H1 (cell line): Measurements from ENCODE around the gene PLXNA4. TPM values are rescaled to one million over a fixed set of nuclear protein-coding genes. Genes with fewer than 3 reads are reported as not detected.

ENCODE experiments used
- CTCF ChIA-PET: fragments of 300-600 bp; sonication (Branson Sonifier 250); formaldehyde crosslinking; loops from one replicate; lab custom pipeline; 2021; ENCODE audit not compliant: partially characterized antibody; lab: Charles Lee
- POLR2A ChIA-PET: fragments of 300-600 bp; sonication (Branson Sonifier 250); formaldehyde crosslinking; loops from one replicate; lab custom pipeline; 2021; ENCODE audit warnings: inconsistent platforms; ENCODE audit not compliant: partially characterized antibody; lab: Charles Lee
- DNase-seq, 2 experiments: peaks; one replicate each; pipeline versions ENCODE4 v3.0.0 to v3.0.0-alpha.2; 2010 to 2022; ENCODE audit warnings: low spot score in 2 of 2, low read depth in 1 of 2, mixed read lengths in 1 of 2
- FAIRE-seq: peaks from 2 replicates; lab custom pipeline; 2011; peaks lifted over from hg19 to GRCh38; lab: Jason Lieb, UNC
- H2AFZ ChIP-seq: 2 replicates; pipeline ENCODE4 v1.8.1; 2012; ENCODE audit warnings: low read length, inconsistent platforms
- H2AK5ac ChIP-seq: 2 replicates; pipeline ENCODE4 v1.6.1; 2013; ENCODE audit warnings: low read depth, low read length
- H2BK120ac ChIP-seq: replicated peaks from 2 replicates; pipeline ENCODE3; 2013; ENCODE audit warnings: low read depth, low read length, inconsistent platforms
- H2BK12ac ChIP-seq: 2 replicates; pipeline ENCODE4 v1.6.1; 2013; ENCODE audit warnings: low read depth, low read length
- H2BK15ac ChIP-seq: 2 replicates; pipeline ENCODE4 v1.6.1; 2013; ENCODE audit warnings: low read length
- H2BK20ac ChIP-seq: 2 replicates; pipeline ENCODE4 v1.6.1; 2013; ENCODE audit warnings: low read length
- H2BK5ac ChIP-seq: 2 replicates; pipeline ENCODE4 v1.6.1; 2013; ENCODE audit warnings: low read depth, low read length
- H3K14ac ChIP-seq: 2 replicates; pipeline ENCODE4 v1.6.1; 2013; ENCODE audit warnings: inconsistent platforms; ENCODE audit not compliant: insufficient read length
- H3K18ac ChIP-seq: 2 replicates; pipeline ENCODE4 v1.6.1; 2013; ENCODE audit warnings: low read length; ENCODE audit errors: extremely low read depth
- H3K23ac ChIP-seq: 2 replicates; pipeline ENCODE4 v1.6.1; 2013; ENCODE audit warnings: inconsistent platforms; ENCODE audit not compliant: insufficient read length
- H3K23me2 ChIP-seq: 2 replicates; pipeline ENCODE4 v1.6.1; 2013; ENCODE audit warnings: low read depth, low read length
- H3K27ac ChIP-seq: 2 replicates; pipeline ENCODE4 v1.6.1; 2011; ENCODE audit warnings: low read depth, low read length, inconsistent platforms
- H3K27me3 ChIP-seq, 4 experiments: replicated peaks in 1 of 4; 1 replicate in 1 of 4; 2 replicates in 3 of 4; pipeline versions ENCODE4 v1.6.1 to v1.8.1; 2011 to 2013; ENCODE audit warnings: low read length in 3 of 4, mild to moderate bottlenecking in 3 of 4, inconsistent platforms in 2 of 4, mixed read lengths in 2 of 4, moderate library complexity in 1 of 4; ENCODE audit not compliant: control insufficient read depth in 3 of 4, insufficient read depth in 3 of 4; ENCODE audit errors: extremely low read depth in 1 of 4
- H3K36me3 ChIP-seq, 4 experiments: 2 replicates each; pipeline versions ENCODE4 v1.6.1 to v1.8.1; 2011 to 2013; ENCODE audit warnings: mild to moderate bottlenecking in 4 of 4, low read length in 3 of 4, moderate library complexity in 2 of 4, control low read depth in 1 of 4, inconsistent platforms in 1 of 4; ENCODE audit not compliant: insufficient read depth in 4 of 4, control insufficient read depth in 2 of 4
- H3K4ac ChIP-seq: replicated peaks from 2 replicates; pipeline ENCODE3; 2013; ENCODE audit warnings: low read length, low read depth, mixed read lengths, inconsistent platforms; ENCODE audit not compliant: insufficient read length
- H3K4me1 ChIP-seq, 4 experiments: replicated peaks in 1 of 4; 1 replicate in 1 of 4; 2 replicates in 3 of 4; pipeline versions ENCODE4 v1.6.1 to v1.8.1; 2011 to 2013; ENCODE audit warnings: low read length in 3 of 4, inconsistent platforms in 2 of 4, mixed read lengths in 1 of 4; ENCODE audit not compliant: insufficient read depth in 4 of 4, control insufficient read depth in 3 of 4
- H3K4me2 ChIP-seq, 2 experiments: 2 replicates each; pipeline versions ENCODE4 v1.6.1 to v1.8.1; 2011 to 2013; ENCODE audit warnings: low read depth in 2 of 2, low read length in 2 of 2, control low read depth in 1 of 2, inconsistent platforms in 1 of 2, mild to moderate bottlenecking in 1 of 2; ENCODE audit not compliant: insufficient read depth in 1 of 2
- H3K4me3 ChIP-seq, 4 experiments: fragments of 200-600, 300-600 bp in 1 of 4; sonication (generic), shearing (Covaris generic), sonication (Bioruptor Twin) in 1 of 4; 2 replicates each; pipeline versions ENCODE4 v1.5.1 to v1.8.1; 2011 to 2016; ENCODE audit warnings: low read length in 4 of 4, low read depth in 3 of 4, control low read depth in 2 of 4, inconsistent platforms in 2 of 4, mild to moderate bottlenecking in 2 of 4, mixed read lengths in 1 of 4, moderate library complexity in 1 of 4; ENCODE audit not compliant: insufficient read depth in 2 of 4; ENCODE audit errors: extremely low read depth in 1 of 4
- H3K56ac ChIP-seq: replicated peaks from 2 replicates; pipeline ENCODE3; 2013; ENCODE audit warnings: low read depth, mild to moderate bottlenecking, mixed read lengths, low read length, inconsistent platforms; ENCODE audit not compliant: insufficient read length
- H3K79me1 ChIP-seq: 2 replicates; pipeline ENCODE4 v1.6.1; 2013; ENCODE audit warnings: low read depth, low read length, control low read depth
- H3K79me2 ChIP-seq, 2 experiments: 2 replicates each; pipeline versions ENCODE4 v1.6.1 to v1.8.1; 2012 to 2013; ENCODE audit warnings: low read length in 2 of 2, mild to moderate bottlenecking in 2 of 2, inconsistent platforms in 1 of 2; ENCODE audit not compliant: insufficient read depth in 2 of 2, control insufficient read depth in 1 of 2
- H3K9ac ChIP-seq, 4 experiments: replicated peaks in 1 of 4; 1 replicate in 1 of 4; 2 replicates in 3 of 4; pipeline versions ENCODE4 v1.6.1 to v1.8.1; 2011 to 2013; ENCODE audit warnings: low read depth in 3 of 4, low read length in 3 of 4, control low read depth in 2 of 4, mild to moderate bottlenecking in 2 of 4, moderate library complexity in 2 of 4, inconsistent platforms in 1 of 4; ENCODE audit errors: extremely low read depth in 1 of 4
- H3K9me3 ChIP-seq, 2 experiments: 2 replicates each; pipeline versions ENCODE4 v1.6.1 to v1.8.1; 2012 to 2013; ENCODE audit warnings: mild to moderate bottlenecking in 2 of 2, moderate library complexity in 2 of 2, control low read depth in 1 of 2, inconsistent platforms in 1 of 2, low read depth in 1 of 2, low read length in 1 of 2, mixed read lengths in 1 of 2; ENCODE audit not compliant: insufficient read depth in 2 of 2
- H4K20me1 ChIP-seq, 2 experiments: replicated peaks in 1 of 2; 2 replicates each; pipeline versions ENCODE3 to v1.8.1; 2011 to 2013; ENCODE audit warnings: inconsistent platforms in 2 of 2, low read length in 2 of 2, mild to moderate bottlenecking in 1 of 2; ENCODE audit not compliant: insufficient read depth in 2 of 2, control insufficient read depth in 1 of 2
- H4K5ac ChIP-seq: 2 replicates; pipeline ENCODE4 v1.6.1; 2013; ENCODE audit warnings: low read length, low read depth, mixed read lengths, inconsistent platforms; ENCODE audit not compliant: insufficient read length
- H4K8ac ChIP-seq: 2 replicates; pipeline ENCODE4 v1.8.0; 2013; ENCODE audit warnings: mild to moderate bottlenecking, moderate library complexity, low read length, inconsistent platforms; ENCODE audit not compliant: insufficient read depth; ENCODE audit errors: extremely low read depth
- H4K91ac ChIP-seq: replicated peaks from 2 replicates; pipeline ENCODE3; 2013; ENCODE audit warnings: low read length, mixed read lengths, inconsistent platforms; ENCODE audit not compliant: insufficient read length
- CEBPB ChIP-seq: IDR thresholded peaks from 2 replicates; pipeline ENCODE4 v1.6.1; 2012; ENCODE audit warnings: low read depth, low read length
- GABPA ChIP-seq: IDR thresholded peaks from 2 replicates; pipeline ENCODE4 v1.6.1; 2011; ENCODE audit warnings: mild to moderate bottlenecking, low read length, moderate library complexity, borderline replicate concordance; ENCODE audit not compliant: insufficient read depth
- HDAC6 ChIP-seq: IDR thresholded peaks from one replicate; pipeline ENCODE4 v1.7.1; 2012; ENCODE audit warnings: low read depth, mild to moderate bottlenecking, inconsistent platforms, low read length, moderate library complexity
- KDM4A ChIP-seq: IDR thresholded peaks from one replicate; pipeline ENCODE4 v1.7.1; 2012; ENCODE audit warnings: low read depth, mild to moderate bottlenecking, moderate library complexity, low read length, inconsistent platforms; ENCODE audit not compliant: severe bottlenecking
- NANOG ChIP-seq: IDR thresholded peaks from 2 replicates; pipeline ENCODE4 v1.6.1; 2011; ENCODE audit warnings: low read length, low read depth, mild to moderate bottlenecking, inconsistent platforms; ENCODE audit not compliant: insufficient read depth, poor library complexity, severe bottlenecking
- NRF1 ChIP-seq: IDR thresholded peaks from 2 replicates; pipeline ENCODE4 v1.6.1; 2011; ENCODE audit warnings: mild to moderate bottlenecking, low read depth, low read length, improper control_type of control experiment
- POLR2AphosphoS5 ChIP-seq: IDR thresholded peaks from 2 replicates; pipeline ENCODE4 v1.6.1; 2011; ENCODE audit warnings: low read depth, low read length
- SIRT6 ChIP-seq: IDR thresholded peaks from one replicate; pipeline ENCODE4 v1.7.1; 2012; ENCODE audit warnings: low read length, inconsistent platforms
- SP1 ChIP-seq: IDR thresholded peaks from 2 replicates; pipeline ENCODE4 v1.6.1; 2011; ENCODE audit warnings: low read depth, low read length
- SP4 ChIP-seq: IDR thresholded peaks from 2 replicates; pipeline ENCODE4 v1.6.1; 2012; ENCODE audit warnings: low read length, inconsistent platforms
- TAF1 ChIP-seq: IDR thresholded peaks from 2 replicates; pipeline ENCODE4 v1.6.1; 2011; ENCODE audit warnings: mild to moderate bottlenecking, low read depth, low read length
- WGBS, 2 experiments: shearing (Covaris generic) in 1 of 2; methylation state at CpG; one replicate each; pipeline versions ENCODE4 v1.1.6 to v1.1.7; 2013 to 2015; ENCODE audit warnings: low lambda C conversion rate in 2 of 2, mixed read lengths in 2 of 2, inconsistent platforms in 1 of 2, low coverage in 1 of 2, missing lambda C conversion rate in 1 of 2; ENCODE audit not compliant: insufficient replicate concordance in 2 of 2, insufficient coverage in 1 of 2, insufficient read length in 1 of 2; ENCODE audit errors: extremely low coverage in 1 of 2, missing lambda C conversion rate in 1 of 2; 5-methylcytosine and 5-hydroxymethylcytosine counted together
- polyA plus RNA-seq, 7 experiments: library from polyadenylated mRNA; depleted of rRNA in 3 of 7; stranded (reverse) in 5 of 7; unstranded in 2 of 7; fragments of >200 nt in 5 of 7; fragments of 200-250 nt in 2 of 7; gene quantifications; 1 replicate in 5 of 7; 2 replicates in 1 of 7; 4 replicates in 1 of 7; pipeline versions ENCODE4 v1.2.1 to v1.2.3, GENCODE V29; 2011 to 2013; ENCODE audit warnings: missing spikeins in 2 of 7, mixed read lengths in 2 of 7
- total RNA-seq: library from RNA; stranded (reverse); fragmentation: NEBNext Ultra II Directional; extraction: Animal tissue kit (Norgen Biotek cat#: 25700); gene quantifications from 2 replicates; pipeline ENCODE4 v1.2.1, GENCODE V29; 2021
- TF ChIP-seq, protein P1 (sequence below): IDR thresholded peaks from 2 replicates; pipeline ENCODE4 v1.6.1; 2011; ENCODE audit warnings: low read depth, mild to moderate bottlenecking, low read length; ENCODE audit not compliant: insufficient read depth
- TF ChIP-seq, protein P2 (sequence below): IDR thresholded peaks from 2 replicates; pipeline ENCODE4 v1.6.1; 2012; ENCODE audit warnings: inconsistent platforms
- TF ChIP-seq, protein P3 (sequence below): IDR thresholded peaks from 2 replicates; pipeline ENCODE4 v1.6.1; 2012; ENCODE audit warnings: inconsistent platforms

Gene PLXNA4
- total and polyA plus RNA-seq, 2 of the 8 experiments (the other 6 are each of a cell fraction or from before 2014, with no cell fraction given): 0.76 to 0.79 TPM

DNA sequence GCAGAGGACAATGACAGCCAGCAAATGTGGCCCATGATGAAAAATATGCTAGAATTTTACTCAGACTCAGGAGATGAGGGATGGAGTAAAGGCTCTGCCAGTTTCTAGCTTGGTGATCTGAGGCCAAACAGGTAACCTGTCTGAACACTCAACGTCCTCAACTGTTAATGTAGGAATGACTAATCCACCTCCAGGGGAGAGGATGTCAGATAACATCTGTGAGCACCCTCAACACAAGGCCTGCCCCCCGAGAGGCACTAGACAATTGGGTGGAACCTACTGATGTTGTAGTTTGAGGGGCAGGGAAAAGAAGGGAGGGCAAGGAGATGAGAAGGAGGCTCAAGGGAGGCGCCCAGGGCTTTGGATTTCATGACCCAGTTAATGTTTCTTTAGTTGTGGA is 445.1 kb downstream of the PLXNA4 start:
- H3K4ac ChIP-seq: no peak overlapping the region
- no peaks in the 10 kb centered on the region for H4K20me1 ChIP-seq
- no peak overlapping the region for H2AFZ ChIP-seq
- H2BK20ac ChIP-seq: no peak overlapping the region
- DNase-seq: no peak
- H4K5ac ChIP-seq: no peak overlapping the region
- no peak overlapping the region for H2AK5ac ChIP-seq
- no peak overlapping the region for H3K4me3 ChIP-seq
- no peaks in the 10 kb centered on the region for H3K36me3 ChIP-seq
- FAIRE-seq: no peak
- no peak overlapping the region for H2BK5ac ChIP-seq
- H3K27ac ChIP-seq: no peak overlapping the region
- H3K4me2 ChIP-seq: no peak overlapping the region
- no peak overlapping the region for H2BK12ac ChIP-seq
- no peak overlapping the region for H2BK15ac ChIP-seq
- 81% methylated on average over 3 of the region's 3 CpGs; no CpG with 5 or more reads in 1 of the 2 experiments for WGBS, 2 experiments
- H3K9me3 ChIP-seq: no peaks in the 10 kb centered on the region
- peaks cover 0 to 6% (median 2%) of the 10 kb centered on the region in 4 experiments; a peak in 3 of 7 replicates for H3K4me1 ChIP-seq
- no peaks in the 10 kb centered on the region for H3K79me2 ChIP-seq
- no peak overlapping the region for H2BK120ac ChIP-seq
- H4K91ac ChIP-seq: no peak overlapping the region
- H3K27me3 ChIP-seq: no peaks in the 10 kb centered on the region; a peak in 1 of 7 replicates
- H4K8ac ChIP-seq: no peak overlapping the region
- H3K9ac ChIP-seq: no peak overlapping the region
- no peak overlapping the region for H3K18ac ChIP-seq
- POLR2A ChIA-PET: no interaction called here
- H3K56ac ChIP-seq: no peak overlapping the region
- no peaks in the 10 kb centered on the region for H3K79me1 ChIP-seq
- no peak overlapping the region for H3K14ac ChIP-seq
- no peaks in the 10 kb centered on the region for H3K23me2 ChIP-seq
- CTCF ChIA-PET: interaction anchor here (1.0 kb wide), 1 partner anchor 422 kb away, joined by 3 read pairs; no protein-coding TSS in a partner anchor
- H3K23ac ChIP-seq: no peak overlapping the region
- TF ChIP-seq SIRT6: no peak
- TF ChIP-seq CEBPB: no peak
- no peak for TF ChIP-seq GABPA
- TF ChIP-seq, protein P1, sequence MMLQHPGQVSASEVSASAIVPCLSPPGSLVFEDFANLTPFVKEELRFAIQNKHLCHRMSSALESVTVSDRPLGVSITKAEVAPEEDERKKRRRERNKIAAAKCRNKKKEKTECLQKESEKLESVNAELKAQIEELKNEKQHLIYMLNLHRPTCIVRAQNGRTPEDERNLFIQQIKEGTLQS: no peak
- TF ChIP-seq POLR2AphosphoS5: no peak
- no peak for TF ChIP-seq KDM4A
- no peak for TF ChIP-seq NANOG
- no peak for TF ChIP-seq SP1
- TF ChIP-seq, protein P2, sequence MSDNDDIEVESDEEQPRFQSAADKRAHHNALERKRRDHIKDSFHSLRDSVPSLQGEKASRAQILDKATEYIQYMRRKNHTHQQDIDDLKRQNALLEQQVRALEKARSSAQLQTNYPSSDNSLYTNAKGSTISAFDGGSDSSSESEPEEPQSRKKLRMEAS: no peak
- no peak for TF ChIP-seq HDAC6
- TF ChIP-seq, protein P3, sequence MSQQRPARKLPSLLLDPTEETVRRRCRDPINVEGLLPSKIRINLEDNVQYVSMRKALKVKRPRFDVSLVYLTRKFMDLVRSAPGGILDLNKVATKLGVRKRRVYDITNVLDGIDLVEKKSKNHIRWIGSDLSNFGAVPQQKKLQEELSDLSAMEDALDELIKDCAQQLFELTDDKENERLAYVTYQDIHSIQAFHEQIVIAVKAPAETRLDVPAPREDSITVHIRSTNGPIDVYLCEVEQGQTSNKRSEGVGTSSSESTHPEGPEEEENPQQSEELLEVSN: no peak
- no peak for TF ChIP-seq NRF1
- no peak for TF ChIP-seq TAF1
- TF ChIP-seq SP4: no peak
